Myocyte (in vitro differentiated cells): ENCODE results near the gene MYBBP1A. TPM values are rescaled to one million over a fixed set of nuclear protein-coding genes. Genes with fewer than 3 reads are reported as not detected.
A peak's percentile ranks its signal among the peaks of the same experiment; 100 is the strongest.

Experiments used
- DNase-seq: peaks from one replicate; pipeline ENCODE4 v3.0.0-alpha.2; 2012; ENCODE audit warnings: low read depth
- total RNA-seq: library from RNA; depleted of rRNA; stranded (reverse); fragments of >200 nt; gene quantifications from 2 replicates; pipeline ENCODE4 v1.2.3, GENCODE V29; 2014

Gene MYBBP1A
- total RNA-seq, 1 donor from 2014 or later = 50.0 TPM

DNA sequence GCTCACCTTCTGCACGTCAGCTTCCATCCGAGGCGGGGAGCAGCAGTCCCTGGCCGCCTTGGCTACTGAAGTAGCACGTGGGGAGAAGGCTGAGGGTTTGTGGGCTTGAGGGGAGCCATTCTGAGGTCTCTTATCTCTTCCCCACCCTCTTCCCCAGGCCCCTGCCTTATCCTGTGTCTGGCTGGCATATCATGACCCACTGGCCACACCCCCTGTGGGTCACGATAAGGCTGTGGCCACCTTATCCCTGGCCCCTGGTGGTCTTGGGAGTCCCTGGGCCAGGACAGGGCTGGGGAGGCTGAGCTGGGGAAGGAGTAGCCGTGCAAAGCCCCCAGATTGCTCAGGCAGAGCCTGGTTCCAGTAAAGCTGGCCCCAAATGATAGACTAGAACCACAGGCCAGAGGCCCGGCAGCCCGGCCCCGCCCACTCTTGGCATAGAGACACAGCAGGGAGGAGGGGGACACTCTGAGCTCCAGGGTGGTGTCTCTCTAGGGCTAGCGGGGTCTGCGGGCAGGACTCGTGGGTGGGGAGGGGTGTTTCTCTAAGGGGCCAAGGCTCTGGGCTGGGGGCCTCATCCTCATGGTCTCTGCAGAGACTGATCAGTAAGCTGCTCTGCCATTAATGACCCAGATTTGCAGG is 48.9 kb downstream of the MYBBP1A start:
- no peak for DNase-seq

- DNase-seq = no peak
Observed at GRCh38 chr17:4505187-4505586, 50.0 kb downstream of the MYBBP1A start.

DNA sequence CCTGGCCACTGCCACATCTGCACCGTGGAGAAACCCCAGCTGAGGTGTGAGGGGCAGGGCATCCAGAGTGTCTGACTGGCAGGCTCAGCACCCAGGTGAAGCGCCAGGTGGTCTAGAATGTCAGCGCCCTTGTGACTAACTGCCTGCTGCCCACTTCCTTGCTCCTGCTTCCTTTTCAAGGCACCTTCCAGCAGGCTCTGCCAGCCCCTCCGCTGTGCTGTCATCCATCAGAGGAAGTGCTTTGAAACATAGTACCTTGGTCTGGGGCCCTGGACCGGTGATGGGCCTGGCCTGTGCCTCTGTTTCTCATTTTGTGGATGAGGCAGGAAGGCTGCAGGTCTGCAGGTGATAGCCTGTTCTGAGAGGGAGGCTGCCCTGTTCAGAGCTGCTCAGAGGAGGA is 51.0 kb downstream of the MYBBP1A start:
- no peak for DNase-seq

- no peak for DNase-seq
Observed at GRCh38 chr17:4503283-4504025, 51.7 kb downstream of the MYBBP1A start.

DNA sequence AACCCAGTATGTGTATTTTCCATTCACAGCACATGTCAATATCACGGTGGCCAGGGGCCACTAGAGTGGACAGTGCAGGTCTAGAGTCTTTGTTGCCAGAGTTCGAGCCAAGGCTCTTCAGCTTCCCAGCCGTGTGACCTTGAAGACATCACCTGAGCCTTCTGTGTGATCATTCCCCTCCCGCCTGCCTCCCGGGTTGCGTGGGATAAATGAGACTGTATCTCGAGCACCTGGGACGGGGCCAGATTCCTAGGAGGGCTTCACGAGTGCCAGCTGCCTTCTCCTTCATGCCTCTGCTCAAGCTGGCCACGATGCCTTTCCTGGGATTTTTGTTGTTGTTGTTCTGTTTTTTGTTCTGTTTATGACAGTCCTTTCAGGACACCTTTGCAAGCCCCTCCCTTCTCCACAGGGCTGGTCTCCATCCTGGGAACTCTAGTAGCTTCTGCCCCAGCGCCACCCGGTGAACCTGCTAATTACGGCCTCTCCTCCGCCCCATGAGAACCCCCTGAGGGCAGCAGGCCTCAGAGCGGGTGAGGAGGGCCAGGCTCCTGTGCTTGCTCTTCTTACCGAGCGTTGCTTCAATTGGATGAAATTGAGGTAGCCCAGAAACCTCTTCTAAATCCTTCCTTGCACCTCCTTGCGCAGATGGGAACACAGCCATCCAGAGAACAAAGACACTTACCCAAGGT is 52.6 kb downstream of the MYBBP1A start:
- DNase-seq = no peak

- DNase-seq = no peak
Observed at GRCh38 chr17:4501295-4501949, 53.8 kb downstream of the MYBBP1A start.

GRCh38 chr17:4500191-4500571 is 55.0 kb downstream of the MYBBP1A start:
- no peak for DNase-seq

- DNase-seq = no peak
Observed at GRCh38 chr17:4499431-4500190, 55.6 kb downstream of the MYBBP1A start.

- DNase-seq = peak; percentile 65
Observed at GRCh38 chr17:4498461-4499397, 56.5 kb downstream of the MYBBP1A start, which contains the start of gene SPNS2. TSS of gene SPNS2 (plus strand) at chr17:4498881. CDS start at chr17:4499048, 167 bp downstream.

- DNase-seq = peak; percentile 71
Observed at GRCh38 chr17:4497101-4497824, 57.9 kb downstream of the MYBBP1A start.

GRCh38 chr17:4492721-4493561 is 62.2 kb downstream of the MYBBP1A start:
- DNase-seq = peak; percentile 26

- DNase-seq = no peak
Observed at GRCh38 chr17:4490637-4491061, 64.5 kb downstream of the MYBBP1A start.

DNA sequence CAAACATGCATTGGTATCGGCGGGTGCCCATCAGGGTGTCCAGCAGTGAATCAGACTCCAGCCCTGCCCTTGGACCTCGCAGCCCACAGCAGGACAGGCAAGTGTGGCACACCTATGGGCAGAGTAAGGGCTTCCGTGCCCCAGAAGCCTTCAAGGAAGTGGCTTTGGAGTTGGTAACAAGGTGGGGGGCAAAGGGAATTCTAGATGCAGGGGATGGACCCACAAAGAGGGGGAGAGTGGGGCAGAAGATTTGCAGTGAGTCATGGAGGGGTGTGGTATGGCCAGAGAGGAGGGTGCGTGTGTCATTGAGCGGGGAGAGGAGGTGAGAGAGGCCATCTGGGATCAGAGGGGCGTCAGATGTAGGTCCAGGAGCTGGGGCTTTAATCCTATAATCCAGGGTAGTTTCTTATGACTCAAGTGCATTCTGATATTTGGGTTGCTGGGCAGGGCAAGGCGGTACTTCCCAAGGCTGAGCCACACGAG is 65.0 kb downstream of the MYBBP1A start:
- DNase-seq = no peak

- DNase-seq = no peak
Observed at GRCh38 chr17:4488989-4489595, 66.1 kb downstream of the MYBBP1A start.
